HepG2 (cell line): ENCODE data around the gene TAS1R3. TPM values are rescaled to one million over a fixed set of nuclear protein-coding genes. Genes with fewer than 3 reads are reported as not detected.

Experiments
- HCFC1 ChIP-seq: fragments of 150-350 bp; IDR thresholded peaks from 2 replicates; pipeline ENCODE4 v1.6.1; 2014; ENCODE audit warnings: low read depth, low read length
- KLF16 ChIP-seq, 2 experiments: sonication (generic) in 1 of 2; formaldehyde crosslinking in 1 of 2; IDR thresholded peaks; 2 replicates each; pipeline versions ENCODE4 v1.6.1 to v1.8.0; 2016 to 2023; ENCODE audit warnings: missing genetic modification reagents in 2 of 2, missing compliant biosample characterization in 1 of 2
- NKX3-1 ChIP-seq: sonication (generic); formaldehyde crosslinking; IDR thresholded peaks from 2 replicates; pipeline ENCODE4 v1.5.0; 2020; ENCODE audit warnings: missing genetic modification reagents
- NR1H2 ChIP-seq: sonication (generic); formaldehyde crosslinking; IDR thresholded peaks from 2 replicates; pipeline ENCODE4 v1.8.1; 2022; ENCODE audit warnings: low read depth, missing genetic modification reagents, borderline replicate concordance
- SIX1 ChIP-seq: sonication (generic); formaldehyde crosslinking; IDR thresholded peaks from 2 replicates; pipeline ENCODE4 v1.4.0; 2020; ENCODE audit warnings: missing genetic modification reagents, borderline replicate concordance
- ZNF232 ChIP-seq: sonication (generic); formaldehyde crosslinking; IDR thresholded peaks from 2 replicates; pipeline ENCODE4 v1.4.0; 2020; ENCODE audit warnings: missing genetic modification reagents, borderline replicate concordance
- ZNF772 ChIP-seq: sonication (generic); formaldehyde crosslinking; IDR thresholded peaks from 2 replicates; pipeline ENCODE4 v1.5.0; 2020; ENCODE audit warnings: mild to moderate bottlenecking, missing genetic modification reagents
- ZNF792 ChIP-seq: IDR thresholded peaks from 2 replicates; pipeline ENCODE4 v1.6.1; 2016
- polyA plus RNA-seq, 8 experiments: library from polyadenylated mRNA; depleted of rRNA in 3 of 8; stranded (reverse) in 7 of 8; unstranded in 1 of 8; fragments of >200 nt; fragmentation: Illumina TruSeq in 4 of 8; extraction: Trizol in 4 of 8; gene quantifications; 2 replicates each; pipeline versions ENCODE4 v1.2.1 to v1.2.3, GENCODE V29; 2011 to 2016; ENCODE audit warnings: low read depth in 4 of 8, missing spikeins in 1 of 8, mixed read lengths in 1 of 8; ENCODE audit not compliant: insufficient read depth in 1 of 8
- total RNA-seq, 5 experiments: library from RNA; depleted of rRNA; stranded (reverse); fragments of >200 nt; fragmentation: Illumina TruSeq; extraction: Trizol; gene quantifications; 2 replicates each; pipeline ENCODE4 v1.2.3, GENCODE V29; 2016; ENCODE audit warnings: low read depth in 1 of 5
- TF ChIP-seq, protein P1 (sequence below): sonication (generic); formaldehyde crosslinking; IDR thresholded peaks from 2 replicates; pipeline ENCODE4 v1.4.0; 2020; ENCODE audit warnings: mild to moderate bottlenecking, missing genetic modification reagents
- TF ChIP-seq, protein P2 (sequence below): sonication (generic); formaldehyde crosslinking; IDR thresholded peaks from 2 replicates; pipeline ENCODE4 v1.5.0; 2020; ENCODE audit warnings: missing genetic modification reagents
- TF ChIP-seq, protein P3 (sequence below): sonication (generic); formaldehyde crosslinking; IDR thresholded peaks from 2 replicates; pipeline ENCODE4 v1.8.0; 2022; ENCODE audit warnings: mild to moderate bottlenecking, missing genetic modification reagents
- TF ChIP-seq, protein P4 (sequence below): sonication (generic); formaldehyde crosslinking; IDR thresholded peaks from 2 replicates; pipeline ENCODE4 v1.5.1; 2020; ENCODE audit warnings: mild to moderate bottlenecking, missing genetic modification reagents
- TF ChIP-seq, protein P5 (sequence below): sonication (generic); formaldehyde crosslinking; IDR thresholded peaks from 2 replicates; pipeline ENCODE4 v1.4.0; 2020; ENCODE audit warnings: missing genetic modification reagents, mild to moderate bottlenecking, borderline replicate concordance

Gene TAS1R3
- total and polyA plus RNA-seq, 2 of the 13 experiments (the other 11 are each of a cell fraction or from before 2014, with no cell fraction given): 0.13 to 0.15 TPM

DNA sequence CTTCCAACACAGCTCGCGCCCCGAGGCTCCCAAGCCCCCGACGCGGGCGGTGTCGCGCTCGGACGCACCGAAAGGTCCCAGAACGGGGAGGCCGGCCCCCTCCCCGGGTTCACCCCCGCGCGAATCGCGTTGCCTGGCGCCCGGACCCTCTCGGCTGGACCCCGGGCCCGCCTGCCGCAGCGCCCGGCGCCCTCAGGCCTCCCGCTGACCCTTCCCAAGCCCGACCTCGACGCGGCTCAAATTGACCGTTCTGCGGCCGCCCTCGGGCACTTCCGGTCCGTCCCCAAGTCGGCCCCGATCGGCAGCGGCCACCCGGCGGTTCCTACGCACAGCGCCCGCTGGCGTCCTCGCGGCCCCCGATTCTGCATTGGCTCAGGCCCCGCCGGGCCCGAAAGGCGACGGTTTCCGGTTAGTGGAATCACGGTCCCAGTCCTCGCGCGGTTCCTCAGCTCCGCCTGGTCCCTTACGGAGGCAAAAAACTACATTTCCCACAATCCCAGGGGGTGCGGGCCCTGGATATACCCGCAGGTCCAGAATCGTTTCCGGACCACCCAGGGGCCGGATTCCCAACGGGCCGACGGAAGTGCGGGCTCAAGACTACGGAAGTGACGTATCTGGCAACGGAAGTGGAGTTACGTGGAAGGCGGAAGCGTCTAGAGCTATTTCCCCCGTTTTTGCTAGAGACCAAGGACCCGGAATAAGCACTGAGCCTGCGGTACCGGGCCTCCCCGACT is 44.0 kb downstream of the TAS1R3 start, which contains the start of gene AURKAIP1 (continued):
- TF ChIP-seq, protein P1, sequence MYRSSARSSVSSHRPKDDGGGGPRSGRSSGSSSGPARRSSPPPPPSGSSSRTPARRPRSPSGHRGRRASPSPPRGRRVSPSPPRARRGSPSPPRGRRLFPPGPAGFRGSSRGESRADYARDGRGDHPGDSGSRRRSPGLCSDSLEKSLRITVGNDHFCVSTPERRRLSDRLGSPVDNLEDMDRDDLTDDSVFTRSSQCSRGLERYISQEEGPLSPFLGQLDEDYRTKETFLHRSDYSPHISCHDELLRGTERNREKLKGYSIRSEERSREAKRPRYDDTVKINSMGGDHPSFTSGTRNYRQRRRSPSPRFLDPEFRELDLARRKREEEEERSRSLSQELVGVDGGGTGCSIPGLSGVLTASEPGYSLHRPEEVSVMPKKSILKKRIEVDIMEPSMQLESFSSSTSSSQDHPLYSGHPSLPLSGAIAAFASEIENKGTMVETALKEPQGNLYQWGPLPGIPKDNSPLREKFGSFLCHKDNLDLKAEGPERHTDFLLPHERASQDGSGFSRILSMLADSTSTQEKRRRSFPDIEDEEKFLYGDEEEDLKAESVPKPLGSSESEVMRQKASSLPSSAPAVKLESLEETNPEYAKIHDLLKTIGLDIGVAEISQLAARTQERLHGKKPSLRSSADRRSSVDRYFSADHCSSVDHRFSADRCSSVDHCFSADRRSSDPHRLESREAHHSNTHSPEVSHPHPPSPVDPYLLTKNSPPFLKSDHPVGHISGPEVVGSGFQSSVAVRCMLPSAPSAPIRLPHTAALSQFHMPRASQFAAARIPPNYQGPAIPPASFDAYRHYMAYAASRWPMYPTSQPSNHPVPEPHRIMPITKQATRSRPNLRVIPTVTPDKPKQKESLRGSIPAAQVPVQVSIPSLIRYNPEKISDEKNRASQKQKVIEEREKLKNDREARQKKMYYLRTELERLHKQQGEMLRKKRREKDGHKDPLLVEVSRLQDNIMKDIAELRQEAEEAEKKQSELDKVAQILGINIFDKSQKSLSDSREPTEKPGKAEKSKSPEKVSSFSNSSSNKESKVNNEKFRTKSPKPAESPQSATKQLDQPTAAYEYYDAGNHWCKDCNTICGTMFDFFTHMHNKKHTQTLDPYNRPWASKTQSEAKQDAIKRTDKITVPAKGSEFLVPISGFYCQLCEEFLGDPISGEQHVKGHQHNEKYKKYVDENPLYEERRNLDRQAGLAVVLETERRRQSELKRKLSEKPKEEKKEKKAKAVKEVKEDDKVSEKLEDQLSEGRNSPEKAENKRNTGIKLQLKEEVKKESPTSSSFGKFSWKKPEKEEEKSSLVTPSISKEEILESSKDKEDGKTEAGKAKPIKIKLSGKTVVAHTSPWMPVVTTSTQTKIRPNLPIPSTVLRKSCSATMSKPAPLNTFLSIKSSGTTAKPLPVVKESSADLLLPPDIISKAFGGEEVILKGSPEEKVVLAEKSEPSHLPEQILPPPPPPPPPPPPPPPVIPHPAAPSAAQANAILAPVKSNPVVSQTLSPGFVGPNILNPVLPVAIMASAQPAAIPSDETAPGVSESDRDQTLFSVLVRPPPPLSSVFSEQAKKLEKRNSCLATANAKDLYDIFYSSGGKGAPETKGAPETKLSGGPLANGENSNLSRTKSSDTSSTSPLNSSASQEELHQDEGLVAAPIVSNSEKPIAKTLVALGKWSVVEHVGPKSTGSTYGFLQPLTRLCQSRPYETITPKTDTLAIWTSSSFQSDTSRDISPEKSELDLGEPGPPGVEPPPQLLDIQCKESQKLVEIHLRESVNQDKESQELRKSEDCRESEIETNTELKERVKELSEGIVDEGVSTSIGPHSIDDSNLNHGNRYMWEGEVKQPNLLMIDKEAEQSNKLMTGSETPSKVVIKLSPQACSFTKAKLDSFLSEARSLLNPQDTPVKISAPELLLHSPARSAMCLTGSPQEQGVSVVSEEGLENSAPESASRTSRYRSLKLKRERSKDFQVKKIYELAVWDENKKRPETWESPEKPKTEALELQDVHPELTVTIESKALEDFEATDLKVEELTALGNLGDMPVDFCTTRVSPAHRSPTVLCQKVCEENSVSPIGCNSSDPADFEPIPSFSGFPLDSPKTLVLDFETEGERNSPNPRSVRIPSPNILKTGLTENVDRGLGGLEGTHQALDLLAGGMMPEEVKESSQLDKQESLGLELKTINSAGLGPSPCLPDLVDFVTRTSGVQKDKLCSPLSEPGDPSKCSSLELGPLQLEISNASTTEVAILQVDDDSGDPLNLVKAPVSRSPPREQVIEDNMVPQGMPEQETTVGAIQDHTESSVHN (CRISPR knock-in tag): peak; percentile 68; the same call in 1 of the 2 replicates
- TF ChIP-seq, protein P2, sequence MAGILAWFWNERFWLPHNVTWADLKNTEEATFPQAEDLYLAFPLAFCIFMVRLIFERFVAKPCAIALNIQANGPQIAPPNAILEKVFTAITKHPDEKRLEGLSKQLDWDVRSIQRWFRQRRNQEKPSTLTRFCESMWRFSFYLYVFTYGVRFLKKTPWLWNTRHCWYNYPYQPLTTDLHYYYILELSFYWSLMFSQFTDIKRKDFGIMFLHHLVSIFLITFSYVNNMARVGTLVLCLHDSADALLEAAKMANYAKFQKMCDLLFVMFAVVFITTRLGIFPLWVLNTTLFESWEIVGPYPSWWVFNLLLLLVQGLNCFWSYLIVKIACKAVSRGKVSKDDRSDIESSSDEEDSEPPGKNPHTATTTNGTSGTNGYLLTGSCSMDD: no peak
- TF ChIP-seq ZNF232 (CRISPR knock-in tag) (peak; percentile 60; the same call in 1 of the 2 replicates), SIX1 (peak; percentile 38; the same call in 1 of the 2 replicates), KLF16 (CRISPR knock-in tag; IDR thresholded peaks at IDR 0.05) (peak in 1 of 2 experiments; percentile 98; a peak in 2 of 4 replicates), NR1H2 (CRISPR knock-in tag) (peak; percentile 86; the same call in 1 of the 2 replicates), HCFC1 (peak; percentile 95), ZNF792 (peak; percentile 91), NKX3-1 (CRISPR knock-in tag) (peak; percentile 67; the same call in 1 of the 2 replicates), ZNF772 (CRISPR knock-in tag) (peak; percentile 96)
- TF ChIP-seq, protein P3, sequence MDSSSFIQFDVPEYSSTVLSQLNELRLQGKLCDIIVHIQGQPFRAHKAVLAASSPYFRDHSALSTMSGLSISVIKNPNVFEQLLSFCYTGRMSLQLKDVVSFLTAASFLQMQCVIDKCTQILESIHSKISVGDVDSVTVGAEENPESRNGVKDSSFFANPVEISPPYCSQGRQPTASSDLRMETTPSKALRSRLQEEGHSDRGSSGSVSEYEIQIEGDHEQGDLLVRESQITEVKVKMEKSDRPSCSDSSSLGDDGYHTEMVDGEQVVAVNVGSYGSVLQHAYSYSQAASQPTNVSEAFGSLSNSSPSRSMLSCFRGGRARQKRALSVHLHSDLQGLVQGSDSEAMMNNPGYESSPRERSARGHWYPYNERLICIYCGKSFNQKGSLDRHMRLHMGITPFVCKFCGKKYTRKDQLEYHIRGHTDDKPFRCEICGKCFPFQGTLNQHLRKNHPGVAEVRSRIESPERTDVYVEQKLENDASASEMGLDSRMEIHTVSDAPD (CRISPR knock-in tag): no peak; the same call in 1 of the 2 replicates
- TF ChIP-seq, protein P4, sequence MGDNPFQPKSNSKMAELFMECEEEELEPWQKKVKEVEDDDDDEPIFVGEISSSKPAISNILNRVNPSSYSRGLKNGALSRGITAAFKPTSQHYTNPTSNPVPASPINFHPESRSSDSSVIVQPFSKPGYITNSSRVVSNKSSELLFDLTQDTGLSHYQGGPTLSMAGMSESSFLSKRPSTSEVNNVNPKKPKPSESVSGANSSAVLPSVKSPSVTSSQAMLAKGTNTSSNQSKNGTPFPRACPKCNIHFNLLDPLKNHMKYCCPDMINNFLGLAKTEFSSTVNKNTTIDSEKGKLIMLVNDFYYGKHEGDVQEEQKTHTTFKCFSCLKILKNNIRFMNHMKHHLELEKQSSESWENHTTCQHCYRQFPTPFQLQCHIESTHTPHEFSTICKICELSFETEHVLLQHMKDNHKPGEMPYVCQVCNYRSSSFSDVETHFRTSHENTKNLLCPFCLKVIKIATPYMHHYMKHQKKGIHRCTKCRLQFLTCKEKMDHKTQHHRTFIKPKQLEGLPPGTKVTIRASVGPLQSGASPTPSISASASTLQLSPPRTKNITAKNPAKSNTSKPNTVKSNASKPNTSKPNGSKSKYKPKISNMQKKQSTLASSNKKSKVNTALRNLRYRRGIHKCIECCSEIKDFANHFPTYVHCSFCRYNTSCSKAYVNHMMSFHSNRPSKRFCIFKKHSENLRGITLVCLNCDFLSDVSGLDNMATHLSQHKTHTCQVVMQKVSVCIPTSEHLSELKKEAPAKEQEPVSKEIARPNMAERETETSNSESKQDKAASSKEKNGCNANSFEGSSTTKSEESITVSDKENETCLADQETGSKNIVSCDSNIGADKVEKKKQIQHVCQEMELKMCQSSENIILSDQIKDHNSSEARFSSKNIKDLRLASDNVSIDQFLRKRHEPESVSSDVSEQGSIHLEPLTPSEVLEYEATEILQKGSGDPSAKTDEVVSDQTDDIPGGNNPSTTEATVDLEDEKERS (CRISPR knock-in tag): no peak
- TF ChIP-seq, protein P5, sequence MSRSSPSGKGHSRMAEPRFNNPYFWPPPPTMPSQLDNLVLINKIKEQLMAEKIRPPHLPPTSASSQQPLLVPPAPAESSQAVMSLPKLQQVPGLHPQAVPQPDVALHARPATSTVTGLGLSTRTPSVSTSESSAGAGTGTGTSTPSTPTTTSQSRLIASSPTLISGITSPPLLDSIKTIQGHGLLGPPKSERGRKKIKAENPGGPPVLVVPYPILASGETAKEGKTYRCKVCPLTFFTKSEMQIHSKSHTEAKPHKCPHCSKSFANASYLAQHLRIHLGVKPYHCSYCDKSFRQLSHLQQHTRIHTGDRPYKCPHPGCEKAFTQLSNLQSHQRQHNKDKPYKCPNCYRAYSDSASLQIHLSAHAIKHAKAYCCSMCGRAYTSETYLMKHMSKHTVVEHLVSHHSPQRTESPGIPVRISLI (CRISPR knock-in tag): no peak; the same call in 1 of the 2 replicates
